HG03097 (cell line): ENCODE results near the gene MDM4.
"Not testable (repeated sequence)": the region's sequence is repeated elsewhere in the genome, so short reads cannot be mapped to it uniquely, and the experiment has no call there.

Experiments
- ATAC-seq: cut with Tn5 transposase; IDR thresholded peaks from one replicate; pipeline ENCODE4 v1.9.1; 2021; ENCODE audit not compliant: unreplicated experiment, low FRiP score

Gene MDM4, protein sequence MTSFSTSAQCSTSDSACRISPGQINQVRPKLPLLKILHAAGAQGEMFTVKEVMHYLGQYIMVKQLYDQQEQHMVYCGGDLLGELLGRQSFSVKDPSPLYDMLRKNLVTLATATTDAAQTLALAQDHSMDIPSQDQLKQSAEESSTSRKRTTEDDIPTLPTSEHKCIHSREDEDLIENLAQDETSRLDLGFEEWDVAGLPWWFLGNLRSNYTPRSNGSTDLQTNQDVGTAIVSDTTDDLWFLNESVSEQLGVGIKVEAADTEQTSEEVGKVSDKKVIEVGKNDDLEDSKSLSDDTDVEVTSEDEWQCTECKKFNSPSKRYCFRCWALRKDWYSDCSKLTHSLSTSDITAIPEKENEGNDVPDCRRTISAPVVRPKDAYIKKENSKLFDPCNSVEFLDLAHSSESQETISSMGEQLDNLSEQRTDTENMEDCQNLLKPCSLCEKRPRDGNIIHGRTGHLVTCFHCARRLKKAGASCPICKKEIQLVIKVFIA

DNA sequence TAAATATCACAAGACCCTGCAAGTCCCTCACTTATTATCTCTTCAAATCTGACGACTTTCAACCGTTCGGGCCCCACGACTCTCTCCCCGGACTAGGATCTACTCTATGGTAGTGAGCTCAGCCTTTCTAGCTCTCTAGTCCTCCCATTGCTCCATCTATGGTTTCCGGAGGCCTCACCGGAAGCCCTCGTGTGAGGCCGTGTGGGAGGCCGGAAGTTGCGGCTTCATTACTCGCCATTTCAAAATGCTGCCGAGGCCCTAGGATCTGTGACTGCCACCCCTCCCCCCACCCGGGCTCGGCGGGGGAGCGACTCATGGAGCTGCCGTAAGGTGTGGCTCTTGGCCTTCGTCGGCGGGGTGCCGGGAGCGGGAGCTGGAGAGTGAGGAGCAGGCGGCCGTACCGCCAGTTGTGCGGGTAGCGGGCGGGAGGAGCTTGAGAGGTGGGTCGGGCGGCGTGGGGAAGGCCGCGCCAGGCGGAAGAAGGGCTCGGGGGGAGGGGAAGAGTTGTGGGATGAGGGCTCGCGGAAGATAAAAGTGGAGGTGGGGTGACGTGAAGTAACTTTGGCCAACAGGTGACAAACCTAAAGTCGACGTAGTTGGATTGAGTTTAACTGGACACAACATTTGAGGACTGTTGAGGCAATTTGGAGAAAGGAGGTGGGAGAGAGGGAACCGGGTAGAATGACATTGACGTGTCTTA is at the start of gene MDM4:
TSS of gene MDM4 (plus strand) at position 227 of the 700 bp plus-strand sequence. CDS start 9,113 bp downstream, outside the sequence.
- peak; percentile 73 for ATAC-seq

DNA sequence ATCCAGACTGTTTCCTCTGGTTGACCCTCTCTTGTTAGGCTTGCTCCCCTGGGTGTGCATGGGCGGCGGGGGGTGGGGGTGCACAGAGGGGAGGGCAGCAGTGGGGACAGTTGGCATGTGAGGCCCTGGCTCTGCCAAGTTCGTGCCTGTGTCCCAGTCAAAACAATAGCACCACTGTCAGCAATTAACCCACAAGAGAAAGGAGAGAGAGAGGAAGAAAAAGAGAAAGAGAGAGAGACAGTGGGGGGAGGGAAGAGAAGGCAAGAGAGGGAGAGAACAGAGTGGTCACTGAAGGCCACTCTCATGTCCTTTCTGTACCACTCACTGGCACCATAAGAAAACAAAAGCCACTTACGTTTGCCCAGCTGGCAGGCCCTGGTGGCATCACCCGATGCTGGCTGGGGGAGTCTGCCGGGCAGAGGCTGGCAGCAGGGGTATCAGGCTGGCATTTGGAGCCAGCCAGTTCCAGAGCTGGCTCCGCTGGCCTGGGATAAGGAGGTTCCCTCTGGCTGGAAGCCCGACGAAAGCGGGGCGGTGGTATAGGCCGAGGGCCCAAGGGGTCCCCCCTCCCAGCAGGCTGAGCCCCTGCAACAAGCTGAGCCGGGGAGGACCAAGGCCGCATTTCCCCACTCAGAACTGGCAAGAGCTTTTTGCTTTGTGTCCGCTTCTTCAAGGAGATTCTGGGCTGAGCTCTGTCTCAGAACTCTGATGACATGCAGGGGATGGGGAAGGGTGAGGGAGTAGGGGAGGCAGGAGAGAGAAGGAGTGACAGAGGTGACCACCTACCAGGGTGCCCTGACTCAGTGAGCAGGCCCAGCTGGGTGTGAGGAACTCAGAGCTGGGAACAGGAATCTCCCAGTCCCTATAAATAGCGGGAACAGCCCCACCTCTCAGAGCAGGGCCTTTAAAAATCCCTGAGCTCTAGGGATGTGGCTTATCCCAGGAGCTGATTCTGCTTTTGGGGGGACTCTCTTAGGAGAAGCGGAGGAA is 49.5 kb upstream of the MDM4 start:
- no peak for ATAC-seq

DNA sequence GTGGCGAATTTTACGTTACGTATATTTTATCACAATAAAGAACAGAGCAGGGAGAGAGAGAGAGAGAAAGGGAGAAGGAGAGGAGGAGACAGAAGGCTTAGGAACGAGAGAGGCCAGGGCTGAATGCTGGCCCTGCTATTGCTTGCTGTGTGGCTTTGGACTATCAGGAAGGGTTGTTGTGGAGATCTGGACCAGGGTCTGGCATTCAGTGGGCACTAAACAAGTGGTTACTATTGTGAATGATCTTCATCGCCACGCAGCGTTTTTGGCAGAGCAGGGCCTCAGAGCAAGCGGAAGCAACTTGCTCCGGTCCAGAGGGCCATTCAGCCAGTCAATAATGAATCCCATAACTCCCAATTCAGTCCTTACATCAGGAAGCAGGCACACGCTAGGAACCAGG is 48.0 kb upstream of the MDM4 start:
- no peak for ATAC-seq

DNA sequence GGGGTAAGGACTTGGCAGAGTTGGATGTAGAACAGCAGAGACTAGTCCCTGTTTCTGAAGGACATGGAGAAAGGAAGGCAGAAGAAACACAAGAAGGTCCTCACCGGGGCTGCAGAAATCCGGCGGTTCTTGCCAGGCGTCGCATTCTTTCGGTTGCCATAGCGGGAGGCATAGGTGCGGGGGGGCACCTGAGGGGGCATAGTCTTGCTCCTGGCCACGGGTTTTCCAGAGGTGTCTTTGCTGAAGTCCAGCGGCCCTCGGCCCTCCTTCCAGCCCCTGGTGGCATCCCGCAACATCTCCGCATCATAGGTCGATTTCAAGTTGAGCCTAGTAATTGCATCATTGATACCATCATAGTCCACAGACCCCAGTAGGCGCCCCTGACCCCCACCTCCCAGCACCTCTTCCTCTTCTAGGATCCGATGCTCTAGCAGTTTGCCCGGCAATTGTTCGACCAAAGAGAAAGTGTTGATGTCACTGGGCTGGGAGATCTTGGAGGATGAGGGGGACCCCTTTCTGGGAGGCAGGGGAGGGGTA is 47.4 kb upstream of the MDM4 start:
- ATAC-seq = no peak

DNA sequence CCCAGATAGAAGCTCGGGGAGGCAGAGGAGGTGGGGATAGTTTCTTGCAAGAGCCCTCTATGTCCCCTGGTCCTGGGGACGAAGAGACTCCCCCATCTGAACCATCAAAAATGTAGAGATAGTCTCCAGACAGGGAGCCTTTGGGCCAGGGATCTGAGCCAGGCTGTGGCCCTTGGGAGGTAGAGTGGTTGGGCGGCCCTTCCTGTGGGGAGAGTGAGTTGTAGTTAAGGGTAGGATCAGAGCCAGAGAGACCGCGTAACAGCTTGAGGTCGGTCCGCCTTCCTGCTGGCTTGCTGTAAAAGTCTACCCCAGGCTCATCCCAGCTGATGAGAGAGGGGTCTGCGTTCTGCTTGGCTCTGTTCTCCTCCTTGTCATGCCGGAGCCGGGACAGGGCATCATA is 46.9 kb upstream of the MDM4 start:
- no peak for ATAC-seq

DNA sequence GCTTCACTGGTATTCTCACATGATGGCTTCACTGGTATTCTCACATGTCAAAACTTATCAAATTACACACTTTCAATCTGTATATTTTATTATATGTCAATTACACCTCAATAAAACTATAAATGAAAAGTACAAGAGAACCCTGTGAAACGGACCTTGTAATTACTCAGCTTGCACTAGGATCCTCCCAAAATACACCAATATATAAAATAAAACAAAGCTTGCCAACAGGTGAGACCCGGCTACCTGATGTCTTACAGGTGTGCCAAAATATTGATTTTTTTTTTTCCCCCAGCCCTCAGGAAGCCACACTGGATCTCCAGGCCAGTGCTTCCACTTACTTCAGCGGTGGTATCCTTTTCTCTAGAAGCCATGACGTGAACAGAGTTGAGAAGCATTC is 44.5 kb upstream of the MDM4 start:
- no peak for ATAC-seq

DNA sequence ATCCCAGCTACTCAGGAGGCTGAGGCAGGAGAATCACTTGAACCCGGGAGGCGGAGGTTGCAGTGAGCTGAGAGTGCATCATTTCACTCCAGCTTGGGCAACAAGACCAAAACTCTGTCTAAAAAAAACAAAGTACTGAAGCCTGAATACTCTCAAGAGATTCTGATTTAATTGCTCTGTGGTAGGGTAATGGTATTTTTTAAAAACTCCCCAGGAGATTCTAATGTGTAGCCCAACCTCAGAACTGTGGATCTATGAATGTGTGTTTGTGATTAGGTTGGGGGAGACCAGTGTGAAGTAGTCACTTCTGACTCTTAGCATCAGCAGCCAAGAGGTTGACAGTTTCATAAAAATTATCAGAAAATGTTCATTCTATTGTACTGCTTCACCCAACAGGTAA is 43.5 kb upstream of the MDM4 start:
- ATAC-seq = no peak

DNA sequence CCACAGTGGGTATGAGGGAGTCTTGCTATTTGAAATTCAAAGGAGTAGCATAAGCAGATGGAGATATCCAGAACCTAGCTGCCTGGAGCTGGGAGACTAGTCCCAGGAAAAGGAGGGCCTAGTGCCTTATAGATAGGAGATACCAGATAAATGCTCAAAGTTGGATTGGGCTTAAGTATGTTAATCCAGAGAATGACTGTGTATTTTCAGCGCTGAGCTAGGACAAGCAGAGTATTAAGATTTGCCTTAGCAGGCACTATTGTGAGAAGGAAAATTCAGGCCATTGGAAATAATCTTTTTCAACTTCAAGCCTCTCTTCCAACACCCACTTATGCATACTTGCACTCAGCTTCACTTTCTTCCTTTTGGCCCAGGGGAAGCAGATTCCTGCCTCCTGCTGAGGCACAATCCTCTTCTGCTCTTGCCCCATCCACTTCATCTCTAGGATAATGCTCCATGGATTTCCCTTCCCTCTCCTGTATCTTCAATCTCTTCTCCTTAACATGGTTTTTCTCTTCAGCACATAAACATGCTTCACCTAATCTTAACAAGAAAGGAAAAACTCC is 42.7 kb upstream of the MDM4 start:
- no peak for ATAC-seq

DNA sequence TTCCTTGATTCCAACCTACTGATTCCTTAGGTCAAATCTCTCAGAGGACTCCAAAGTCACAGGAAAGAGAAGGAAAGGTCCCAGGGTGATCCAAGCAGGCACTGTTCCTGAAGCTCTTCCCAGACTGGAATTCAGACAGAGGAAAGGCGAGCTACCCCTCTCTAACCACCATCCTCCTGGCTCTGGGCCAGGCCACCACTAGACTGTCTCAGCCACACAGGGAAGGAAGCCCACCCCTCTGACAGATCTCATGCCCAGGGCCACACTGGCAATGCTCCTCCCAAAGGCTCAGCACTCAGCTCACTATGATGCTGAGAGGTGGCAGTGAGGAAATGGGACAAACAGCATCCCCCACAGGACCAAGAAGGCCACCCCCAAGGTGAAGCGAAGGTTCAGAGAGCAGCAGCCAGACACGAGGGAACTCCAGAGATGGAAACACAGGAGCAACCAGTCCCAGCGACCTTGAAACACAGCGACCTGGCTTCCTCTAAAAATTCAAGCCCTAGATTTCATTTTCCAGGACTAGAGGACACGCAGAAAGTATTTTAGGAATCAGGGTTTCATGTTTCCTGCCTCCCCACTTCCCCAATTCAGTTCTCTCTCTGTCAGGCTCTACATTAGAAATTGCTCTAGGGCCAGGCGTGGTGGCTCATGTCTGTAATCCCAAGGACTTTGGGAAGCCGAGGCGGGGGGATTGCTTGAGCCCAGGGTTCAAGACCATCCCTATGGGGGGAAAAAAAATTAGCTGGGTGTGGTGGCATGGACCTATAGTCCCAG is 40.4 kb upstream of the MDM4 start:
- ATAC-seq = no peak

DNA sequence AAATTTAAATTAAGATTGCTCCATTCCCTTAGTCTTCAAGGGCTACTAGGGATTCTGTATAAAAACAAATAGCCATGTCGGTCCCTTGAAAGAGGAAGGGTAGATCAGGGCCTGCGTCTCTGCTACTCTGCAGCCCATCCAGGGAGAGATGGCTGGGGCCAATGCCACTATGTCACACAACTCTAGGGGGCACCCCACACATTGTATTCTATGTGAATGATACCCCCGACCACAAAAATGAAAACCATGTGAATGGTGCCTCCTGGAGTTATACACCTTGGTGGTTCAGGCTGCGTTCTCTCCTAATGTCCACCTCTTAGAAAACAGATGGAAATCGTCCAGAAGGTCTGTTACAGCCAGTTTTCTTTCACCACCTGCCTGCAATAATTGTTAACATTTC is 39.6 kb upstream of the MDM4 start:
- ATAC-seq = no peak

DNA sequence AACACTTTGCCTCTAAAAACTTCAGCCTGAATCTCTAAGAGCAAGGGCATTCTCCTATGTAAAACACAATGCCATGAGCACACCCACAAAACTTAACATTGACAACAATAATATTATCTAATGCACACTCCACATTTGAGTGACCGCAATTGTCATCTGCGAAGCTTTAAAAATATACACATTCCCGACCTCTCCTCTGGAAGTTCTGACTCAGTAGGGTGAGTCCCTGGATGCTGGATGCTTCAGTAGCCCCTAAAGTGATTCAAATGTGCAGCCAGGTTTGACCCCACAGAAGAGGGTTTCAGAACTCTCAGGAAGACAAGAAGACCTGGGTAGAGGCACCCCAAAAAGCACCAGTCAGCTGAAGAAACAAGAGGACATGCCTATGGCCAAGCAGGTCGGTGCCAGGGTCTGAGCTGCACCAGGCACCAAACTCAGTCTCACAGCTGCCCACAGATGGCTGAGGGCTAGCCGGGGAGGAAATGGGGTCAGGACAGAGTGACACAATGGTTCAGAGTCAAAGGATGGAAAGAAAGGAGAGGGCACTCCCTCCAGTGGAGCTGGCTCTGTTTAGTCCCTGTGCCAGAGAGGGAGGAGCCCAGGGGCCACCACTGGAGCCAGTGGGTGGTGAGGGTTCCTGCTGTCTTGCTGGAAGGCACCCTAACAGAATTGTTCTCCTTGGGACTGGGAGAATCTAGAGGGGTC is 39.0 kb upstream of the MDM4 start:
- no peak for ATAC-seq

DNA sequence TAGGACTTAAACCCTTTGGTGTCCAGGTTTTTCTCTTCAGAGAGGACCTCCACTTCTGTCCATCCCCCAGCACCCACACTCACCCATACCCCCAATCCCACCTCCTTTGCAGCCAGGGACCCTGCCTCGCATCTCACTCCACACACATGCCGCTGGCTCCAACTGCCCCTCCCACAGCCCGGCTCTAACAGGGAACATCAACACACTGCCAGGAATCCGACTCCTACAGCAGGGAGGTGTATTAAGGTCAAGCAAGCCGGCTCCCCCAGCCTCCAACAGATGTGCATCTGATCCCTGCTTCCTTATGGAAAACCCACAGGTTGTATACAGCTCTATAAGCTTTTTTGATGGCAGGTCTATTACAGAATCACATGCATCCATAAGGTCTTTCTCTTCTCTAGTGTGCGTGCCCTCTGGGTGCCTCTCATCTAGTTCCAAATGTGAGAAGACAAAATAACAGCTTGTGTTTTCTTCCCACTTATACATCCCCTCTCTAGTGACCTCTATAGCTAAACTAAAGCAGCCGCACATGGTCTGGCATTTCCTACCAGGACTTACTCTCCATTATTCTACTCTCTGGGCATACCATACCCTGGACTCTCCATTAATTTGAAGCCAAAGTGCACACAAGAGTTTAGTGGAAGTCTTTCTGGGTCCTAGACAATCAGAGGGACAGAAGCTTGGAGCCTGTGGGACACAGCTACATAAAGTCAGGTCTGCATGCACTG is 37.9 kb upstream of the MDM4 start:
- ATAC-seq = no peak

DNA sequence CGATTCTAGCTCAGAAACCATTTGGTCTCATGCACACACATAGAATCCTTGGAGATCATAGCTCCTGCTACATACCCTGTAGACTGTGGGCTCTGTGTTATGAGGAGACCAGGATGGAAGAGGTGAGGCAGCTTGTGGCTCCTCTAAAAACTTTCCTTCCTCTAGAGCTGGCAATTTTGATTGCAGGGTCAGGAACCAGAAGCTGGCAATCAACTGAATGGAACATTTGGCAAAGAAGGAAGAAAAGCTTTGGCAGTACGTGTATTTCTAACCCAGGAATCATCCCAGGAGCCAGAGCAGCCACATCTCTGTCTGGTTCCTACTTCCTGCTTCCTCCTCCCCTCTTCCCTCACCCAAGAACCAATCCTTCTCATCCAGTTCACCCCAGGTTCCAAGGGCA is 37.3 kb upstream of the MDM4 start:
- ATAC-seq = no peak

DNA sequence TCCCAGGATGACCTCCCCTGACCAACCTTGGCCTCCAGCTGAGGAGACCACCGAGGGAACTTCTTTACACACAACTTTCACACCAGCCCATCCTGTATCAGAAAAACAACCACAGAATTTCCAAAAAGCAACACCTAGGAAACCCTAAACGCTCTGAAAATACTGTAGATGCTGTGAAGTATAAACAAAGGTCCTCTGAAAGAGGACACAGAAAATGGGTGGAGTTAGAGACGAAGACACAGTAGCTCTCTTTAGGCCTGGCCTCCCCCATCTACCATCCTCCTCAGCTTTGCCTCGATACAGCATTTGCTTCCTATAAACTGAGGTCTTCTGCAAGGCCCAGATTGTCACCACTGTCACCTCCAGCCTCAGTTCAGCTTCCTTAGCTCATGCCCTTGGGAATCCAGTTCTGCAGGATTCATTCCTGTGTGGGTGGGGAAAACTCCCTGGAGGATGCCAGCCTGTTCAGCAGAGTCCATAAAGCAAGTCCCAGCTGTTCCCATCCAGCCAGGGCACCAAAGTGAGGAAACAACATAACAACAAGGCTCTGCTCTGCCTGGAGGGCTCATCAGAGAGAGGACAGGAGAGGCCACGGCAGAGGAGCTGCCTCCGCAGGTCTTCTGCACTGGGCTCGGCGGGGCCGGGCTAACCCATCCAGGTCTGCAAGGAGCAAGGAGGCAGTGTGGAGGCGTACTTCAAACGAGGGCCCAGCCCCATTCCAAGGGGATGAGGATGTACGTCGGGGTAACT is 36.6 kb upstream of the MDM4 start:
- ATAC-seq = no peak

DNA sequence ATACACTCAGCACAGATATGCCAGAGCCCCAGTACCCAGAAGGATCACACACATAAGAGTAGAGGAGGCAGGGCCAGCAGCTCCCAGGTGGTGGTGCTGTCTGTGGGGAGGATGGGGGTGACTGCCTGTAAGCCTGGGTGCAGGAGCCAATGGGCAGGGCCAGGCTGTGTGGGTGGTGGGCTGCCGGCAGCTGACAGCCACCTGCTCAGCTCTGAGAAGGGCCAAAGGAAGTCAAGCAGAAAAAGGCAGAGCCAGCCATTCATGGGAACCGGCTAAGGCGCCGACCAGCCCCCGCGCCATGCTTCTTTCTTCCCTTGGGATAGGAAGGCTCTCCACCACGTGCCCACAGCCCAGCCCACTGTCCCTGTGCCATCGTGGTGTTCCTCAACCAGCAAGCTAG is 35.7 kb upstream of the MDM4 start:
- ATAC-seq = no peak

DNA sequence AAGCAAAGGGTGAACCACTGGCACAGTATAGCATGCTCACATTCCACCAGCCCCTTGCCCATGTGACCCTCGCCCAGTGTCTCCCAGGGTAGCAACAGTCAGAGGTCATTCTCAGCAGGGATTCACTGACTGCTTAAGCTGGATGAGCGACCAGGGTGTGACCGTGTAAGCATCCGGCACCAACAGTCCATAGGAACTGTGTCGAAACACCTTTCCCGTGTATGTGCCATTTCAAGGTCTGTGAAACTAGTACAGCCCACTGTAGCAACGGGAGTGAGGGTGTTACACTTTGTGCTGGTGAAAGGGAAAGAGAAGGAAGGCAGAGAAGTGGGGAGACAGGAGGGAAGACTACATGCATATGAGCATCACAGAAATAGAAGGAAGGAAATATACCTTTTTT is 32.4 kb upstream of the MDM4 start:
- no peak for ATAC-seq

DNA sequence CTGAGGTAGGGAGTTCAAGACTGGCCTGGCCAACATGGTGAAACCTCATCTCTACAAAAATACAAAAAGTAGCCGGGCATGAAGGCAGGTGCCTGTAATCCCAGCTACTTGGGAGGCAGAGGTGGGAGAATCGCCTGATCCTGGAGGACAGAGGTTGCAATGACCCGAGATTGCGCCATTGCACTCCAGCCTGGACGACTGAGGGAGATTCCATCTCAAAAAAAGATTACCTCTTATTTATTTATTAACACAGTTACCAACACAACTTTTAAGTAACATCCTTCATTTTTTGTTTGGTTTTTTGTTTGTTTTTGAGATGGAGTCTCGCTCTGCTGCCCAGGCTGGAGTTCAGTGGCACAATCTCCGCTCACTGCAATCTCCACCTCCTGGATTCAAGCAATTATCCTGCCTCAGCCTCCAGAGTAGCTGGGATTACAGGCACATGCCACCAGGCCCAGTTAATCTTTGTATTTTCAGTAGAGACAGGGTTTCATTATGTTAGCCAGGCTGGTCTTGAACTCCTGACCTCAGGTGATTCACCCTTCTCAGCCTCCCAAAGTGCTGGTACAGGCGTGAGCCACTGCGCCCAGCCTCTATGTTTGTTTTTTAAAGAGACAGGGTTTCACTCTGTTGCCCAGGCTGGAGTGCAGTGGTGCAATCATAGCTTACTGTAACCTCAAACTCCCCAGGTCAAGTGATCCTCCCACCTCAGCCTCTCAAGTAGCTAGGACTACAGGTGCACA is 29.5 kb upstream of the MDM4 start:
- not testable (repeated sequence) for ATAC-seq
